Fibroblast of lung (primary cell): Measurements from ENCODE around the gene CASD1. TPM values are rescaled to one million over a fixed set of nuclear protein-coding genes. Genes with fewer than 3 reads are reported as not detected.

ENCODE experiments used
- DNase-seq, 2 donors: peaks; one replicate each; pipeline versions ENCODE4 v3.0.0 to v3.0.0-alpha.2; 2010; ENCODE audit warnings: low read depth in 2 of 2
- H2AFZ ChIP-seq: 2 replicates; pipeline ENCODE4 v1.5.1; 2012; ENCODE audit warnings: low read length, control low read depth, inconsistent platforms
- H3K27ac ChIP-seq: 2 replicates; pipeline ENCODE4 v1.5.1; 2011; ENCODE audit warnings: low read length, control low read depth; ENCODE audit not compliant: insufficient read depth
- H3K27me3 ChIP-seq: 2 replicates; pipeline ENCODE4 v1.5.1; 2011; ENCODE audit warnings: mild to moderate bottlenecking, low read length; ENCODE audit not compliant: control insufficient read depth, insufficient read depth
- H3K36me3 ChIP-seq: 2 replicates; pipeline ENCODE4 v1.5.1; 2011; ENCODE audit warnings: low read length; ENCODE audit not compliant: control insufficient read depth, insufficient read depth
- H3K4me1 ChIP-seq: 2 replicates; pipeline ENCODE4 v1.5.1; 2011; ENCODE audit warnings: low read length; ENCODE audit not compliant: control insufficient read depth, insufficient read depth; ENCODE audit errors: extremely low read depth
- H3K4me2 ChIP-seq: 2 replicates; pipeline ENCODE4 v1.5.1; 2011; ENCODE audit warnings: low read length, control low read depth; ENCODE audit not compliant: insufficient read depth; ENCODE audit errors: extremely low read depth
- H3K4me3 ChIP-seq, 4 experiments: fragments of 200-600 bp in 1 of 4; sonication (generic) in 1 of 4; replicated peaks in 1 of 4; 2 replicates each; pipeline ENCODE4 v1.5.1; 2011 to 2016; ENCODE audit warnings: low read length in 4 of 4, low read depth in 3 of 4, mild to moderate bottlenecking in 3 of 4, control low read depth in 2 of 4, inconsistent platforms in 1 of 4, mixed read lengths in 1 of 4; ENCODE audit not compliant: insufficient read depth in 1 of 4; ENCODE audit errors: control extremely low read depth in 1 of 4
- H3K79me2 ChIP-seq: 2 replicates; pipeline ENCODE4 v1.5.1; 2012; ENCODE audit warnings: mild to moderate bottlenecking, low read length, inconsistent platforms; ENCODE audit not compliant: control insufficient read depth, insufficient read depth
- H3K9ac ChIP-seq: 2 replicates; pipeline ENCODE4 v1.5.1; 2011; ENCODE audit warnings: mild to moderate bottlenecking, low read length, control low read depth; ENCODE audit not compliant: insufficient read depth
- H3K9me3 ChIP-seq: 2 replicates; pipeline ENCODE4 v1.5.1; 2012; ENCODE audit warnings: low read depth, low read length; ENCODE audit not compliant: control insufficient read depth, insufficient read depth
- H4K20me1 ChIP-seq: 2 replicates; pipeline ENCODE4 v1.5.1; 2011; ENCODE audit warnings: low read length; ENCODE audit not compliant: control insufficient read depth, insufficient read depth; ENCODE audit errors: extremely low read depth
- CTCF ChIP-seq, 2 donors: IDR thresholded peaks in 1 of 2; conservative IDR thresholded peaks in 1 of 2; 1 replicate in 1 of 2; 2 replicates in 1 of 2; pipeline ENCODE4 v1.5.1; 2011 to 2012; ENCODE audit warnings: low read length in 2 of 2, control low read depth in 1 of 2, inconsistent platforms in 1 of 2, low read depth in 1 of 2, mild to moderate bottlenecking in 1 of 2
- EZH2 ChIP-seq: IDR thresholded peaks from 2 replicates; pipeline ENCODE4 v1.5.1; 2012; ENCODE audit warnings: low read length, control low read depth, mild to moderate bottlenecking; ENCODE audit errors: missing control alignments
- polyA plus RNA-seq, 2 donors: library from polyadenylated mRNA; depleted of rRNA in 1 of 2; stranded (reverse) in 1 of 2; unstranded in 1 of 2; fragments of >200 nt; gene quantifications; 2 replicates each; pipeline ENCODE4 v1.2.1, GENCODE V29; 2011 to 2012; ENCODE audit warnings: missing spikeins in 1 of 2
- total RNA-seq: library from RNA; depleted of rRNA; stranded (reverse); fragments of >200 nt; gene quantifications from 2 replicates; pipeline ENCODE4 v1.2.1, GENCODE V29; 2014

Gene CASD1
- total and polyA plus RNA-seq, 2 donors (not counting 1 experiment from before 2014, with no cell fraction given) = 10.6 to 14.2 TPM

GRCh38 chr7:94472608-94473007 lies 37.0 kb upstream of the CASD1 start:
- Histone ChIP-seq H4K20me1 (no peaks in the 10 kb centered on the region), H2AFZ (no peak overlapping the region), H3K36me3 (no peaks in the 10 kb centered on the region), H3K27me3 (no peaks in the 10 kb centered on the region), H3K79me2 (no peaks in the 10 kb centered on the region), H3K9me3 (no peaks in the 10 kb centered on the region), H3K4me1 (no peaks in the 10 kb centered on the region), H3K4me3 (no peak overlapping the region), H3K9ac (no peak overlapping the region), H3K27ac (no peak overlapping the region), H3K4me2 (no peak overlapping the region)
- no peak for DNase-seq
- TF ChIP-seq EZH2 = no peak
- TF ChIP-seq CTCF (conservative IDR thresholded peaks at IDR 0.05 in 1 of 2, IDR thresholded peaks at IDR 0.05 in 1 of 2; ENCODE audit: low read depth in 1 of 2, low read length in 2 of 2) = no peak

GRCh38 chr7:94476251-94476840 lies 33.3 kb upstream of the CASD1 start:
- Histone ChIP-seq H3K27me3 (no peaks in the 10 kb centered on the region), H3K4me1 (no peaks in the 10 kb centered on the region), H3K9ac (no peak overlapping the region), H4K20me1 (no peaks in the 10 kb centered on the region), H3K4me2 (no peak overlapping the region), H3K27ac (no peak overlapping the region), H3K79me2 (no peaks in the 10 kb centered on the region), H3K9me3 (no peaks in the 10 kb centered on the region), H3K4me3 (no peak overlapping the region), H3K36me3 (no peaks in the 10 kb centered on the region), H2AFZ (no peak overlapping the region)
- DNase-seq = no peak
- TF ChIP-seq EZH2 (no peak), CTCF (conservative IDR thresholded peaks at IDR 0.05 in 1 of 2, IDR thresholded peaks at IDR 0.05 in 1 of 2; ENCODE audit: low read depth in 1 of 2, low read length in 2 of 2) (no peak)

- TF ChIP-seq CTCF (conservative IDR thresholded peaks at IDR 0.05 in 1 of 2, IDR thresholded peaks at IDR 0.05 in 1 of 2; ENCODE audit: low read depth in 1 of 2, low read length in 2 of 2) = no peak
- Histone ChIP-seq H3K9me3 (no peaks in the 10 kb centered on the region), H3K27ac (no peak overlapping the region), H2AFZ (no peak overlapping the region), H3K4me3 (no peak overlapping the region), H3K4me1 (no peaks in the 10 kb centered on the region), H4K20me1 (no peaks in the 10 kb centered on the region), H3K27me3 (no peaks in the 10 kb centered on the region), H3K36me3 (no peaks in the 10 kb centered on the region), H3K4me2 (no peak overlapping the region), H3K79me2 (no peaks in the 10 kb centered on the region), H3K9ac (no peak overlapping the region)
- DNase-seq = no peak
These were observed 31.7 kb upstream of the CASD1 start for GRCh38 chr7:94477878-94478277.
